K562 (cell line): ENCODE results near the gene SRGAP2B. TPM values are rescaled to one million over a fixed set of nuclear protein-coding genes. Genes with fewer than 3 reads are reported as not detected.

Experiments used
- polyA plus RNA-seq, 8 experiments: library from polyadenylated mRNA; depleted of rRNA in 4 of 8; stranded (reverse) in 5 of 8; unstranded in 3 of 8; fragments of >200 nt; fragmentation: Nextera tagmentation in 2 of 8; fragmentation: Illumina TruSeq in 1 of 8; extraction: Ambion mirVana in 2 of 8; extraction: Trizol in 1 of 8; gene quantifications; 2 replicates each; pipeline versions ENCODE4 v1.2.1 to v1.2.3, GENCODE V29; 2011 to 2014; ENCODE audit warnings: inconsistent platforms in 1 of 8, missing spikeins in 1 of 8
- small RNA-seq: library from RNA; depleted of rRNA; stranded (forward); fragments of <200 nt; gene quantifications from one replicate; pipeline ENCODE3, GENCODE V24; 2014
- total RNA-seq, 7 experiments: library from RNA; depleted of rRNA in 6 of 7; stranded (reverse); fragments of >200 nt in 6 of 7; fragmentation: Illumina TruSeq in 2 of 7; extraction: Trizol in 2 of 7; gene quantifications; 2 replicates each; pipeline versions ENCODE4 v1.2.1 to v1.2.3, GENCODE V29; 2011 to 2021; ENCODE audit warnings: low replicate concordance in 1 of 7

The SRGAP2B gene
- total and polyA plus RNA-seq, 9 of the 15 experiments (the other 6 are each of a cell fraction or from before 2014, with no cell fraction given): 2.5 to 17.6 (median 4.0) TPM

Small RNAs within 50 kb of the gene (small RNA-seq; reads per million reads assigned to genes)
- not detected for gene AC242498.1

Other genes with a start within 250 kb of the SRGAP2B start
- 15.1 and 16.8 TPM in 2 replicates for gene FAM72D, start 646 bp upstream of the SRGAP2B start, total RNA-seq (2014; rRNA removed)
- 20.1 and 20.8 TPM in 2 replicates for gene FAM72D, start 646 bp upstream of the SRGAP2B start, total RNA-seq (2014; rRNA removed; fragmentation: Illumina TruSeq; extraction: Trizol)
- gene FAM72D, start 646 bp upstream of the SRGAP2B start, total RNA-seq (2015; rRNA removed; fragmentation: Illumina TruSeq; extraction: Trizol): 16.1 and 21.3 TPM in 2 replicates
- gene FAM72D, start 646 bp upstream of the SRGAP2B start, total RNA-seq (2021): 14.9 and 15.8 TPM in 2 replicates
- gene FAM72D, start 646 bp upstream of the SRGAP2B start, polyA plus RNA-seq (2011; rRNA removed): 26.3 and 33.7 TPM in 2 replicates
- 29.3 and 36.5 TPM in 2 replicates for gene FAM72D, start 646 bp upstream of the SRGAP2B start, polyA plus RNA-seq (2014; fragmentation: Illumina TruSeq; extraction: Trizol)
- 1 to 10 TPM; 5.5 to 7.3 TPM for gene FAM72D, start 646 bp upstream of the SRGAP2B start, polyA plus RNA-seq (2014; fragmentation: Nextera tagmentation; extraction: Ambion mirVana)
- gene FAM72D, start 646 bp upstream of the SRGAP2B start, polyA plus RNA-seq (2014; rRNA removed): 21.4 and 24.1 TPM in 2 replicates
- not detected in 2 replicates for gene PPIAL4D, start 146.8 kb upstream of the SRGAP2B start, total RNA-seq (2014; rRNA removed)
- gene PPIAL4D, start 146.8 kb upstream of the SRGAP2B start, total RNA-seq (2014; rRNA removed; fragmentation: Illumina TruSeq; extraction: Trizol): not detected in 2 replicates
- gene PPIAL4D, start 146.8 kb upstream of the SRGAP2B start, total RNA-seq (2015; rRNA removed; fragmentation: Illumina TruSeq; extraction: Trizol): not detected in 2 replicates
- not detected in 2 replicates for gene PPIAL4D, start 146.8 kb upstream of the SRGAP2B start, total RNA-seq (2021)
- not detected in 2 replicates for gene PPIAL4D, start 146.8 kb upstream of the SRGAP2B start, polyA plus RNA-seq (2011; rRNA removed)
- gene PPIAL4D, start 146.8 kb upstream of the SRGAP2B start, polyA plus RNA-seq (2014; fragmentation: Illumina TruSeq; extraction: Trizol): not detected in 2 replicates
- gene PPIAL4D, start 146.8 kb upstream of the SRGAP2B start, polyA plus RNA-seq (2014; fragmentation: Nextera tagmentation; extraction: Ambion mirVana): not detected
- not detected in 2 replicates for gene PPIAL4D, start 146.8 kb upstream of the SRGAP2B start, polyA plus RNA-seq (2014; rRNA removed)